Body of pancreas (tissue), 4 donors: Measurements from ENCODE around the gene RGS11.

Experiments
- POLR2A ChIP-seq, 3 donors: fragments of 450-650 bp; IDR thresholded peaks; one replicate each; pipeline ENCODE4 v1.6.1; 2016; ENCODE audit warnings: antibody characterized with exemption in 3 of 3, mild to moderate bottlenecking in 2 of 3
- TF ChIP-seq, protein P1 (sequence below), 7 experiments: fragments of 450-650 bp in 4 of 7; fragments of 200-600 bp in 3 of 7; sonication (generic) in 3 of 7; IDR thresholded peaks; one replicate each; pipeline ENCODE4 v1.5.1; 2016 to 2019; ENCODE audit warnings: antibody characterized with exemption in 7 of 7

DNA sequence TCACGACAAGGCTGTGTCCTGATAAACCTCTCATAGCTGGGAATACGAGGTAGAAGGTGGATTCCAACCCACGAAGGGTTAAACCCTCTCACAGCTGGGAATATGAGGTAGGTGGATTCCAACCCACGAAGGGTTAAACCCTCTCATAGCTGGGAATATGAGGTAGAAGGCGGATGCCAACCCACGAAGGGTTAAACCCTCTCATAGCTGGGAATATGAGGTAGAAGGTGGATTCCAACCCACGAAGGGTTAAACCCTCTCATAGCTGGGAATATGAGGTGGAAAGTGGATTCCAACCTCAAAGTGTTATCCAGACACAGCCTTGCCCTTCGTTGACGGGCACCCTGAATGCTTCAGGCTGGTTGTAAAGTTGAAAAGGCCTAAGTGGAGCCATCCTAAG lies 45.8 kb upstream of the RGS11 start:
- TF ChIP-seq, protein P1, sequence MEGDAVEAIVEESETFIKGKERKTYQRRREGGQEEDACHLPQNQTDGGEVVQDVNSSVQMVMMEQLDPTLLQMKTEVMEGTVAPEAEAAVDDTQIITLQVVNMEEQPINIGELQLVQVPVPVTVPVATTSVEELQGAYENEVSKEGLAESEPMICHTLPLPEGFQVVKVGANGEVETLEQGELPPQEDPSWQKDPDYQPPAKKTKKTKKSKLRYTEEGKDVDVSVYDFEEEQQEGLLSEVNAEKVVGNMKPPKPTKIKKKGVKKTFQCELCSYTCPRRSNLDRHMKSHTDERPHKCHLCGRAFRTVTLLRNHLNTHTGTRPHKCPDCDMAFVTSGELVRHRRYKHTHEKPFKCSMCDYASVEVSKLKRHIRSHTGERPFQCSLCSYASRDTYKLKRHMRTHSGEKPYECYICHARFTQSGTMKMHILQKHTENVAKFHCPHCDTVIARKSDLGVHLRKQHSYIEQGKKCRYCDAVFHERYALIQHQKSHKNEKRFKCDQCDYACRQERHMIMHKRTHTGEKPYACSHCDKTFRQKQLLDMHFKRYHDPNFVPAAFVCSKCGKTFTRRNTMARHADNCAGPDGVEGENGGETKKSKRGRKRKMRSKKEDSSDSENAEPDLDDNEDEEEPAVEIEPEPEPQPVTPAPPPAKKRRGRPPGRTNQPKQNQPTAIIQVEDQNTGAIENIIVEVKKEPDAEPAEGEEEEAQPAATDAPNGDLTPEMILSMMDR (IDR thresholded peaks at IDR 0.05) = no peak
- TF ChIP-seq POLR2A (IDR thresholded peaks at IDR 0.05) = no peak
